Nephron (organoid): ENCODE results near the gene SLC25A48.

Experiments
- H3K27ac Mint-ChIP-seq, 3 experiments: 2 replicates each; pipeline ENCODE4 v1.8.0; 2020; ENCODE audit warnings: mixed read lengths in 3 of 3, mild to moderate bottlenecking in 2 of 3, moderate library complexity in 1 of 3
- H3K27me3 Mint-ChIP-seq: 2 replicates; pipeline ENCODE4 v1.8.0; 2021; ENCODE audit warnings: low read depth, mild to moderate bottlenecking, moderate library complexity, mixed read lengths
- H3K36me3 Mint-ChIP-seq: 2 replicates; pipeline ENCODE4 v1.8.0; 2020; ENCODE audit warnings: low read depth, mixed read lengths
- H3K4me1 Mint-ChIP-seq: 2 replicates; pipeline ENCODE4 v1.8.0; 2020; ENCODE audit warnings: mixed read lengths
- H3K4me3 Mint-ChIP-seq, 3 experiments: 2 replicates each; pipeline ENCODE4 v1.8.0; 2020; ENCODE audit warnings: mild to moderate bottlenecking in 3 of 3, mixed read lengths in 3 of 3, moderate library complexity in 2 of 3
- H3K9me3 Mint-ChIP-seq: 2 replicates; pipeline ENCODE4 v1.8.0; 2020; ENCODE audit warnings: mixed read lengths
- TF ChIP-seq, protein P1 (sequence below), 3 experiments: fragments of 200-600 bp; sonication (generic); IDR thresholded peaks; one replicate each; pipeline ENCODE4 v1.5.0; 2021; ENCODE audit warnings: antibody characterized with exemption in 3 of 3; ENCODE audit not compliant: unreplicated experiment in 3 of 3

SLC25A48 gene

DNA sequence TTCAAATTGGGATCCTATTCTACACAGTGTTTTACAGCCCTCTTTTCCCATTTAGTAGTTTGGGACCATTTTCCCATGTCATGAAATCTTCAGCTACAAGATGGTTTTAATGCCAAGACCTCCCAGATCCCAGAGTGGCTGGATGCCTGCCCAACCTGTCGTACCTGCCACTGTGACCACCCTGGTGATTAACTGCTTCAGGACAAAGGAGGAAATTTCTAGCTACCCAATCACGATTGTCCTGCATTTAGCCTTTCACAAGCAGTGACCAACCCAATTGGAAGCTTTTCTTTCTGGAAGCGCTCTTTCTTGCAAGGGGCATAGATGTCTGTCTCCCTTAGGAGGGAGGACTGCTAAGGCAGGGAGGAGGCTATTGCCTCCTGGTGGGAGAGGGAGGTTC, 47.4 kb downstream of the SLC25A48 start:
- TF ChIP-seq, protein P1, sequence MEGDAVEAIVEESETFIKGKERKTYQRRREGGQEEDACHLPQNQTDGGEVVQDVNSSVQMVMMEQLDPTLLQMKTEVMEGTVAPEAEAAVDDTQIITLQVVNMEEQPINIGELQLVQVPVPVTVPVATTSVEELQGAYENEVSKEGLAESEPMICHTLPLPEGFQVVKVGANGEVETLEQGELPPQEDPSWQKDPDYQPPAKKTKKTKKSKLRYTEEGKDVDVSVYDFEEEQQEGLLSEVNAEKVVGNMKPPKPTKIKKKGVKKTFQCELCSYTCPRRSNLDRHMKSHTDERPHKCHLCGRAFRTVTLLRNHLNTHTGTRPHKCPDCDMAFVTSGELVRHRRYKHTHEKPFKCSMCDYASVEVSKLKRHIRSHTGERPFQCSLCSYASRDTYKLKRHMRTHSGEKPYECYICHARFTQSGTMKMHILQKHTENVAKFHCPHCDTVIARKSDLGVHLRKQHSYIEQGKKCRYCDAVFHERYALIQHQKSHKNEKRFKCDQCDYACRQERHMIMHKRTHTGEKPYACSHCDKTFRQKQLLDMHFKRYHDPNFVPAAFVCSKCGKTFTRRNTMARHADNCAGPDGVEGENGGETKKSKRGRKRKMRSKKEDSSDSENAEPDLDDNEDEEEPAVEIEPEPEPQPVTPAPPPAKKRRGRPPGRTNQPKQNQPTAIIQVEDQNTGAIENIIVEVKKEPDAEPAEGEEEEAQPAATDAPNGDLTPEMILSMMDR (IDR thresholded peaks at IDR 0.05; ENCODE audit: unreplicated experiment in 3 of 3), result no peak
- H3K4me1 Mint-ChIP-seq, result peaks cover 8% of the 10 kb centered on the region
- H3K9me3 Mint-ChIP-seq, result no peaks in the 10 kb centered on the region
- H3K36me3 Mint-ChIP-seq, result no peaks in the 10 kb centered on the region
- H3K4me3 Mint-ChIP-seq, result no peak overlapping the region
- peak overlapping the region in 1 of 3 experiments; percentile 74 for H3K27ac Mint-ChIP-seq
- peaks cover 31% of the 10 kb centered on the region for H3K27me3 Mint-ChIP-seq

DNA sequence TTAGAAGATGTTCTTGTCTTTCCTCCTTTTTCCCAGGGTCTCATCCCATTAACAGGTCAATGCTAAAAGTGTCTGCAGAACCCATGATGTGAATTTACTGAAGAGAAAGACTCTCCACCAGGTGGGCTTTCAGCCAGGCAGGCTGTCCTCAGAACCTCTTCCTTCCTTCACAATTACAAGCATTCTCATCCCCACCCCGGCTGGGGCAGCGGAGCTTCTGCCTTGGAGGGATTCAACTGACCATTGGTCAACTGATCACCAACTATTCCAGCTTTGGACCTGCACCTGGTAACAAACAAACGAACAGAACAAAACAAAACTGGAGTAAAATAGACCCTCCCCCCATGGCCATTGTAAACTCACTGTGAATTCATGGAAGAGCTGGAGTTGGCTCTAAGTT, 48.6 kb downstream of the SLC25A48 start:
- H3K36me3 Mint-ChIP-seq, result no peaks in the 10 kb centered on the region
- no peak overlapping the region for H3K27ac Mint-ChIP-seq
- H3K9me3 Mint-ChIP-seq, result no peaks in the 10 kb centered on the region
- H3K27me3 Mint-ChIP-seq, result peaks cover 37% of the 10 kb centered on the region
- no peak overlapping the region for H3K4me3 Mint-ChIP-seq
- TF ChIP-seq, protein P1 (IDR thresholded peaks at IDR 0.05; ENCODE audit: unreplicated experiment in 3 of 3), result no peak
- H3K4me1 Mint-ChIP-seq, result peaks cover 9% of the 10 kb centered on the region

DNA sequence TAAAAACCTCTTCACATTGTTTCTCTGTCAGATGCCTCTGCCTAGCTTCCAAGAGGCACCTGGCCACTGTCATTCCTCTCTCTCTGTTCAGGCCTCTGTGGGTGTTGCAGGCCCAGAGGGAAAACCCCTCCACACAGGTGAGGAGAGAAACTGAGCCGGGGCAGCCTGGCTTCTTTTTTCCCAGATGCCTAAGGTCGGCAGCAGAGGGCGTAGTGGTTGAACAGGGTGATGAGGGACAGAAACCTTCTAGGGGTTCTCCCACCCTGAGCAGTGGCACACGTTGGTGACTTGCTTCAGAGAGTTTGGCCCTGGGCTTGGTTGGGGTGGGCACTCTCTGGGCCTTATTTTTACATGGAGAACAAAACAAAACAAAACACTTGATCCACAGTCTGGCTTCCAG, 49.0 kb downstream of the SLC25A48 start:
- TF ChIP-seq, protein P1 (IDR thresholded peaks at IDR 0.05; ENCODE audit: unreplicated experiment in 3 of 3), result no peak
- Mint-ChIP-seq H3K36me3 (no peaks in the 10 kb centered on the region), H3K27me3 (peaks cover 39% of the 10 kb centered on the region), H3K9me3 (no peaks in the 10 kb centered on the region), H3K4me1 (peaks cover 10% of the 10 kb centered on the region), H3K4me3 (no peak overlapping the region), H3K27ac (no peak overlapping the region)

DNA sequence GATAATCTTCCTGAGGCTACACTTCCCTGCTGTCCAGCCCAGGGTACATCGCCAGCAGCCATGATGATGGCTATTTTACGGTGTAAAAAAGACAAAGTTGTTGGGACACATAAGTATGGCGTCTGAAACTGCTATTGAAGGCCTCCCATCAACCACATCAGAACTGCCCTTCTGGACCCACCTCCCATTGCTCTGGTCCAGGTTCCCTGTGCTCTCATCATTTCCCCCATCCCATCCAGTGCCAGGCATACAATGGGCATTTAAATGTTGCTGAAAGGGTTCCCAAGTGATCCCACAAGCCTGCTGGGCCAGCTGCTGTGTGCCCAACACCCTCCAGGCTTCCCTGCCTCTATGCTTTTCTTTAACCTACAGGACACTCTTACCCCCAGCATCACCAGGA, 50.6 kb downstream of the SLC25A48 start:
- Mint-ChIP-seq H3K4me1 (peaks cover 17% of the 10 kb centered on the region), H3K27ac (no peak overlapping the region), H3K36me3 (no peaks in the 10 kb centered on the region), H3K9me3 (no peaks in the 10 kb centered on the region), H3K27me3 (peaks cover 50% of the 10 kb centered on the region), H3K4me3 (no peak overlapping the region)
- TF ChIP-seq, protein P1 (IDR thresholded peaks at IDR 0.05; ENCODE audit: unreplicated experiment in 3 of 3), result no peak

DNA sequence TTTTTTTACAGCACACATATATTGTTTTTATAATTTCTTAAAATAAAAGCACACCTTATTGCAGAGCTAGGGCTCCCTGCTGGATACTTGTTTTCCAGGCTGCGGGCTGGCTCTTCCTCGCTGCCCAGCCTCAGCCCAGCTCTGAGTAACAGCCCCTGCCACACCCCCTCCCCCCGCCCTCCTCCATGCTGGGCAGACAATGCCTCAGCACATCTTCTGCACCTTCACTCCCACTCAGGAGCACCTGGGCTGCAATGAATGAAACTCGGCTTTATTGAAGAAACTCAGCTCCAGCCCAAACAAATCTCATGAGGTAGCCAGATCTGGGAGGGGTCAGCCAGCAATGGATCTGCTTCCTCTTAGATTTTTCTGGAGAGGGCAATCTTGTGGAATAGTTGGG, 51.7 kb downstream of the SLC25A48 start:
- Mint-ChIP-seq H3K27ac (no peak overlapping the region), H3K36me3 (no peaks in the 10 kb centered on the region), H3K4me1 (peaks cover 22% of the 10 kb centered on the region), H3K4me3 (no peak overlapping the region), H3K27me3 (peaks cover 50% of the 10 kb centered on the region), H3K9me3 (no peaks in the 10 kb centered on the region)
- TF ChIP-seq, protein P1 (IDR thresholded peaks at IDR 0.05; ENCODE audit: unreplicated experiment in 3 of 3), result no peak

DNA sequence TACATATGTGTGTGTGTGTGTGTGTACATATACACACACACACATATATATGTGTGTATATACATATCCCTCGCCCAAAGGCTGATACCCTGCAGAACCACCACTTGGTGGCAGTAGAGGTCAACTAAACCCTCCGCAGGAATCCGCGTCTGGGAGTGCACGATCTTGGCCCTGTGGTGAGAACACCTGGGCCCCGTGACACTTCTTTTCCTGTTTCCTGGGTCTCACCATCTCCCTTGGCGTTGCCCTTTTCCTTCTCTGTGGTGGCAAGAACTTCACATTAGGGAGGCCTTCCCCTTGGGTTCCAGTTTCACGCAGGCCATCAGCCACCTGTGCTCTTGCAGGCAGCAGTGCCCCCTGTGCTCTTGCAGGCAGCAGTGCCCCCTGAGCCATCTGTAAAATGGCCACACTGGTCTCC, 53.0 kb downstream of the SLC25A48 start:
- Mint-ChIP-seq H3K27me3 (peaks cover 46% of the 10 kb centered on the region), H3K4me3 (no peak overlapping the region), H3K36me3 (no peaks in the 10 kb centered on the region), H3K27ac (peak overlapping the region in 1 of 3 experiments; percentile 31), H3K9me3 (no peaks in the 10 kb centered on the region), H3K4me1 (peaks cover 35% of the 10 kb centered on the region)
- TF ChIP-seq, protein P1 (IDR thresholded peaks at IDR 0.05; ENCODE audit: unreplicated experiment in 3 of 3), result peak; percentile 87 to 91 (median 91)
